Measurements from ENCODE around the gene SUCLG2. TPM values are rescaled to one million over a fixed set of nuclear protein-coding genes. Genes with fewer than 3 reads are reported as not detected.

The SUCLG2 gene
- total RNA-seq, 1 donor from 2014 or later: 104 TPM

DNA sequence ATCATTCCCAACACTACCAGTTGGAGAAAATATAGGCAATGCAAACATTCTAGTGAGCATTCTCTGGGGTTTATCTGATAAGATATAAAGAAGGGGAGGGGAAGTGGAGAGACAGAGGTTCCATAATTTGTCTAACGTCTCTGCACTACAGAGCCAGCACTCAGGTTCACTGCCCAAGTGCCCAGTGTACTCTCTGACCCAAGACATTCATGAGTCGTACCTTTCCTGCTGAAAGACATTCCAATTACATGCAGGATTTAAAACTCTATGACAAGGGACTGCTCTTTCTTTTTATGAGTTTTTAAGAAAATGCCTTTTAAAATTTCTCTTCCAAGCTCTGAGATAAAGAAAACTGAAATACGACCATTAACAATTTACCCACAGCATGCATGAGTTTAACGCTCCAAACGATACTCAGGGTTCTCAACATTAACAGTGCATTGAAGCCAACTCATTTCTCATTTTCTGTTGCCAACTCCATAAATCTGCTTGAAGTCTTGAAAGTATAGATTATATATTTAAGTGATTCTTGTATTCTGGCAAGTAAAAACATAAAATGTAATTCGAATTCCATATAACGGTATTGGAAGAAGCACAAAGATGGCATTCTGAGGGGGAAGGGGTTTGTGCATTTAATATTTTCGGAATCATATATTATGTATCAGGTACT is 193.4 kb downstream of the SUCLG2 start:
- DNase-seq (ENCODE audit: low spot score): no peak

- DNase-seq (ENCODE audit: low spot score): no peak
These were observed 194.6 kb downstream of the SUCLG2 start for GRCh38 chr3:67459796-67460195.

GRCh38 chr3:67458896-67459530 is 195.4 kb downstream of the SUCLG2 start:
- no peak for DNase-seq (ENCODE audit: low spot score)

DNA sequence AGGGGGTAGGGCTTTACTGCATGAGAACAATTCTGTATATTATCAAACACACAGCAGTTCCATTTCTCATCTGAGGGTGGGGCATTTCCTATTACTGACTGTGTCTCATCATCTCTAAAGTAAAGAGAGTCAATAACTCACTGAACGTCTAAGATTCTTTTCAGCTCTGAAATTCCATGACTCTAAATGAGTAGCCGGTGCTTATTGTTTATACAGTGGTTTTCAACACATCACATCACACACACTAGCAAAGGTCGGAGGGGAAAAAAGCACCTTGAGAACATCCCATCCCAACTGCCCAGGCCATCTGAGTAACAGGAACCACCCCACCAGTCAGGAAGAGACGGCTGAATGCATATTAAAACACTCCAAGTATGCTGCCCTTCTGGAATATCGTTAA is 196.0 kb downstream of the SUCLG2 start:
- DNase-seq (ENCODE audit: low spot score): no peak

DNA sequence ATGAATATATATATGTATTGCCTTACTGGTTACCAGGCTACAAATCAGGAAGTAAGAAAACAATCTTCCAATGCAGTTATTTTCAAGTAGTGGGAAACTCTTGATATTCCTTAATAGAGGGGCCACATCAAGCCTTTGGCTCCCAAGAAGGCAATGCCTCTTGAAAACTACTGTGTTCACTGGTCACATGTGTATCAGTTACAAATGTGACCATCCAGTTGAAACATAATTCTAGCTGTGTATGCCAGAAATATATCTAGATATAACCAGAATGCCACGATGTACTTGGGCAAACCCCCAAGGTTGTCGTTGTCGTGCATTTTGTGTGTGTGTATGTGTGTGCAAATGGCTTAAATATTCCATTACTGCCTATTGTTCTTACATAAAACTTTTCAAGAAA is 200.8 kb downstream of the SUCLG2 start:
- DNase-seq (ENCODE audit: low spot score): no peak

- DNase-seq (ENCODE audit: low spot score): no peak
These were observed 204.3 kb downstream of the SUCLG2 start for GRCh38 chr3:67450153-67450552.

DNA sequence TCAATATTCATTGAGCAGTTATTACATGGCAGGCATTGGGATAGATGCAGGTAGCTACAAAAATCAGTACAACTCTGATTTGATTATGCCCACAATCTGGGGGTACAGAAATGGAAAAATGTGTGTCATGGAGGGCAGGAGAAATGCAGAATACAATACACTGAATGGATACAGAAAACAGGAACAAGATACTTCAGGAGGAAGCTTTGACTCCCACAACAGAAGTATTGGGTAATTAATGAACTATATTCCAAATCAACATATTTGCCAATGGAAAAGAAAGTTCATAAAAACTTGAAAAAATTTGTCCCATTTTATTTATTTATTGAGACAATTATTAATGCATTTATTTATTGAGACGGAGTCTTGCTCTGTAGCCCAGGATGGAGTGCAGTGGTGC is 207.0 kb downstream of the SUCLG2 start:
- DNase-seq (ENCODE audit: low spot score): no peak

- DNase-seq (ENCODE audit: low spot score): no peak
These were observed 216.6 kb downstream of the SUCLG2 start for GRCh38 chr3:67437789-67438188.

DNA sequence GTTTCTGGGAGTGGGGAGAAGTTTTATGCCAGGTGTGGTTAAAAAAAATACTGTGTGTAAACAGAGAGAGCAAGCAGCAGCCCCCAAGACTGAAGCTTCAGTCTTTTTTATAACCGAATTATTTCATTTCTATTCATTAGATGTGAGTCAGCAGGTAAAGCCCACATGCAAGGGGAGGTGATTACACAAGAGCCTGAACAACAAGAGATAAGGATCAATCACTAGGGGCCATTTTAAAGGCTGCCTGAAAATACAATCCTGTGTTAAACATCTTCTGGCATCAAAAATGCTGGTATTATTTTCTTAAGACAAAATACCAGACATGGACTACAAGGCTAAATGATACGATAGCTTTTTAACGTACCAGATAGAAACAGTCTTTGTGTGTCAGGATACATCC is 217.3 kb downstream of the SUCLG2 start:
- no peak for DNase-seq (ENCODE audit: low spot score)

- no peak for DNase-seq (ENCODE audit: low spot score)
These were observed 221.3 kb downstream of the SUCLG2 start for GRCh38 chr3:67433109-67433508.

DNA sequence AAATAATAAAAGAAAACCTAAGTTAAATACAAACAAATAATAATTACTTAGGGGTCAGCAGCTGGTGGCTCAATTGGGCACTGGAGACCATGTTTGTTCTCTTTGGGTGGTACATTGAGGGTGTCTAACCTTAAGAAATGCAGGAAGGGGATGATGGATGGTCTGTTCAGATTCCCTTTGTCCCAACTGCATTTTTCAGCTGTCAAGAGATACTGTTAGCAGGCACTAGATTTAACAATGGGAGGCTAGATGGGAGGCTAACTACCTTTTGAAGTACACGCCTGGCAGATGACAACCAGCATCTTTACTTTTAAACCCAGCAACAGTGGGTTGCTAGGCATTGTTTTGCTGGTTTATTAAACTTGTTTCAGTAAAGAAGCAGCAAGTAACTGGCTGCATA is 222.5 kb downstream of the SUCLG2 start:
- no peak for DNase-seq (ENCODE audit: low spot score)

GRCh38 chr3:67423722-67424121 is 230.7 kb downstream of the SUCLG2 start:
- no peak for DNase-seq (ENCODE audit: low spot score)

DNA sequence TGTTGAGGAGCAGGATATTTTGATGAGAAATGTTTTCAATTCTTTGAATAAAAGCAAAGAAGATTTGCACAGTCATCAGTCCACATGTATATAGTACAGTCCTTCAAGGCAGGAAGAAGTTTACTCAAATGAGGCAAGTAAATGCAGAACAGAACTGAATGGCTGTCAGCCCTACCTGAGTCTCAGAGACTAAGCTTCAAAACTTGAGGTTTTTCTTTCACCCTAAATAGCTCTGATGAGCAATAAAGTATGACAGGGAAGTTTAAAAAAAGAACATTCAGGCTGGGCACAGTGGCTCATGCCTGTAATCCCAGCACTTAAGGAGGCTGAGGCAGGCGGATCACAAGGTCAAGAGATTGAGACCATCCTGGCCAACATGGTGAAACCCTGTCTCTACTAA is 232.5 kb downstream of the SUCLG2 start:
- no peak for DNase-seq (ENCODE audit: low spot score)

GRCh38 chr3:67419779-67420178 is 234.6 kb downstream of the SUCLG2 start:
- DNase-seq (ENCODE audit: low spot score): no peak

DNA sequence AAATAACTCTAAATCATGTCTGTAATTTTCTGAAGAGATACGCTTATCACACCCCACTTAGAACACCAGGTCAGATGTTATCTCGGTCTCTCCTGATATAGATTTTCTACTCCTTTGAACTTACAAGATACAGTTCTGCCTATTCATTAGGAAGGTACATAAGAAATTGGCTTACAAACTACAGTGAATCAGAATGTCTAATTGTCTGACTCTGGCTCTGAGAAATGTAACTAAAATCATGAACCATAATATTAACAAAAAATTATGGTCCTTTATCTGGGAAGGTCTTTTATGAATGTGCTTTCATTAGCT is 235.2 kb downstream of the SUCLG2 start:
- no peak for DNase-seq (ENCODE audit: low spot score)

GRCh38 chr3:67418426-67419217 is 235.8 kb downstream of the SUCLG2 start:
- DNase-seq (ENCODE audit: low spot score): no peak

DNA sequence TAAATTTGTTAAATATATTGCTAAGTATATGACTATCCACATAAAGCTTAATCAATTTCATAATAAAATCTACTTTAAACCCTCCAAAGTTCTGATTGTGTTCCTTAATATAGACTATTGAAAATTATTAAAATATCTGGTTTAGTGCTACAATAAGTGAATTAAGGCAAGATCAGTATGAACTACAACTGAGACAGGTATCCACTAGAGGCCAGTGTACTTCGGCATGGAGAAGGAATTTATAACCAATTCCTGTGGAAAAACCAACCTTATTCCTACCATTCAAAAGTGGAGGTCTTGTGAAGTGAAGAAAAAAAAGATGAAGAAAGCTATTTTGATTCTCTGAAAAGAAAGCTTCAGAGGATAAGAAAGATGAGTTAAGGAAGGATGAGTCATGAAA is 237.7 kb downstream of the SUCLG2 start:
- no peak for DNase-seq (ENCODE audit: low spot score)

- DNase-seq (ENCODE audit: low spot score): no peak
These were observed 238.9 kb downstream of the SUCLG2 start for GRCh38 chr3:67415511-67415910.

DNA sequence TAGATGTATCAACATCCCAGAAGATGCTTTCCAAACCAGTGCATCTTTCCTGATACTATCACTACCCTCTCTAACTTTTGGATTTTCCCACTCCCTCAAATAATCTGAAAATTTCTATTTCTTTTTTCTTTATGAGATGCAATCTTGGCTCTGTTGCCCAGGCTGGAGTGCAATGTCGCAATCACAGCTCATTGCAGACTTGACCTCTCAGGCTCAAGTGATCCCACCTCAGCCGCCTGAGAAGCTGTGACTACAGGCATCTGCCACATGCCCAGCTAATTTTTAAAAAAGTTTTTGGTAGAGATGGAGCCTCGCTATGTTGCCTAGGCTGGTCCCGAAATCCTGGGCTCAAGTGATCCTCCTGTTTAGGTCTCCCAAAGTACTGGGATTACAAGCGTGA is 239.7 kb downstream of the SUCLG2 start:
- no peak for DNase-seq (ENCODE audit: low spot score)

DNA sequence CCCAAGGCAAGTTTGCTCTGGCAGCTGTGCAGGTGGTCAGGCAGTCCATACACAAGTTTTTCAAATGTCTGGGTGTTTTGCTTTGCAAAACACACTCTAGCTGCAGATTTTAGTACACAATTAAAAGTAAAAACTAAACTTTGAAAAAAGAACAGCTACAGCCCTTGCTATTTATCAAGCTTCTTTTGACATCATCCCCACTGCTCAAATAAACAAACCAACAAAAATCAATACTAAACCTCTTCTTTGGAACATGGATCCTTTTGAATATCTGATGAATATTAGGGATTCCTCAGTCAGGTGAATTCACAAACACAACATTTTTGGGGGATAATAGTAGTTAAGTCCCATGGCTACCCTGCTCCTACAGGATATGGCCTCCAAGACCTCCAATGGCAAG is 249.2 kb downstream of the SUCLG2 start:
- no peak for DNase-seq (ENCODE audit: low spot score)

DNA sequence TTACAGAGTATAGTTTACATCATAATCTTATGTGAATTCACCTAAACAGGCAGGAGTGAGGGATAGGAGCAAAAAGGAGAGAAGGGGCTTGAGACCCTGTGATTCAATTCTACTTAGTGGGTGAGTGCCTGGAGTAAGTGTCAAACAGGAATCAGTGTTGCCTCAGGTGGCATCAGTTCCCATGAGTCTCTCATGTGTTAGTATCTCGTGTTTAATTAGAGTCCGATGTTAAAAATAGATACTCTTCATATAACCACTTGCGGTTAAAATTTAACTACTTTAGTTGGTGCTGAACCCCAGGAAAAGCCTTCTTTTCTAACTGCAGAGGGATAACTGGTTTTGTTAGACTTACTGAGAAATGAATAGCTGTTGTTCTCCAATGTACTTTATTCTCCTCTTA is 251.5 kb downstream of the SUCLG2 start:
- no peak for DNase-seq (ENCODE audit: low spot score)

DNA sequence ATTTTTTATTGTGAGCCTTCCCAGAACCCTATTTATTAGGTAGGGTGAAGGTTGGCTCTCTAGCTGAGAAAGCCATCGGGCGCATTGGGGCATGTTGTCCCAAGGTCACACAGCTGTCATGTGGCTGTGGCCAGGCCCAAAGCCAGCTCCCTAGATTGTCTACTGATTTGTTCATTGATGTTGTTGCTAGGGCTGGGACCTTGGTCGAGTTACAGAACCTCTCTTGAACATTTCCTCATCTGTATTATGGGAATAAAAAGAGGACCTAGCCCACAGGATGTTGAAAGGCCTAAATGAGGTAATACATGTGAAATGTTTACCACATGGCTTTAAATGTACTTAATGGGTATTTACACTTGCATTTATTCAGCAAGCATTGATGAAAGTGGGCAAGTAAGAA is 252.5 kb downstream of the SUCLG2 start:
- no peak for DNase-seq (ENCODE audit: low spot score)

DNA sequence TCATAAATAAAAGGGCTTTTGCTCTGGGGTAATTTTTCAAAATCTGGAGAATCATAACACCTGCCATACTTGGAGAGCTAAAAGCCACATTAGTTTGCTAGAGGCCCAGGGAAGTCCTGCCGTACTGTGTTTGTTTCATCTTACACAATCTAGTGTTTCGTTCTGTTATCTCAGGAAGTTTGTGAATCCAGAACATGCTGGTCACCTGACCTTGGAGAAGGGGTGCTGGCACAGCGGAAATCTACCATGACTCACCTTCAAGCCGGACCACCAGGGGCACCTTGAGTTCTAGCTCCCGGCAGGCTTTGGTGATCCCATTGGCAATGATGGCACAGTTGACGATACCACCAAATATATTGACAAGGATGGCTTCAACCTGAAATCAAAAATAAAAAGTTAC is 253.9 kb downstream of the SUCLG2 start:
- DNase-seq (ENCODE audit: low spot score): no peak
